HCT116 (cell line): ENCODE results near the gene ZDHHC14. TPM values are rescaled to one million over a fixed set of nuclear protein-coding genes. Genes with fewer than 3 reads are reported as not detected.

Experiments used
- ATAC-seq: fragments of 200-7000 bp; cut with Tn5 transposase; 2 replicates; pipeline ENCODE4 v1.9.1; 2020; ENCODE audit warnings: mild to moderate bottlenecking, moderate library complexity
- BruUV-seq: library from RNA; stranded (reverse); fragments of 400-500 nt; replicated peaks from 2 replicates; lab custom pipeline; 2021; lab: Mats Ljungman, UMichigan
- CTCF ChIA-PET: fragments of 300-600 bp; sonication (Branson Sonifier 250); formaldehyde crosslinking; loops from one replicate; lab custom pipeline; 2021; ENCODE audit warnings: antibody characterized with exemption; lab: Charles Lee
- POLR2A ChIA-PET: fragments of 300-600, 350-600 bp; sonication (Branson Sonifier 250); formaldehyde crosslinking; loops from one replicate; lab custom pipeline; 2021; ENCODE audit warnings: antibody characterized with exemption; lab: Charles Lee
- RAD21 ChIA-PET, 2 experiments: fragments of 300-600 bp; sonication (Branson Sonifier 250); formaldehyde crosslinking; loops; one replicate each; lab custom pipeline; 2023; ENCODE audit warnings: low total read pairs in 2 of 2; ENCODE audit not compliant: uncharacterized antibody in 2 of 2, unreplicated experiment in 2 of 2, low non-redundant PET in 1 of 2; lab: Charles Lee
- DNase-seq: peaks from one replicate; pipeline ENCODE4 v3.0.0-alpha.2; 2010; ENCODE audit warnings: low read depth, low spot score
- H2AFZ ChIP-seq: fragments of 200-600 bp; shearing (Covaris generic), sonication (generic); 2 replicates; pipeline ENCODE4 v1.6.1; 2017; ENCODE audit warnings: low read depth, mixed run types, mixed read lengths, antibody characterized with exemption, low read length; ENCODE audit not compliant: poor library complexity, severe bottlenecking
- H3K27ac ChIP-seq: 2 replicates; pipeline ENCODE4 v1.5.1; 2012; ENCODE audit warnings: low read depth, low read length
- H3K27me3 ChIP-seq: fragments of 200-600 bp; sonication (generic); 2 replicates; pipeline ENCODE4 v1.6.1; 2016; ENCODE audit warnings: mixed run types, low read length, mixed read lengths; ENCODE audit not compliant: insufficient read depth
- H3K36me3 ChIP-seq, 2 experiments: fragments of 200-500 bp in 1 of 2; fragments of 200-600 bp in 1 of 2; sonication (Bioruptor generic) in 1 of 2; sonication (generic) in 1 of 2; 2 replicates each; pipeline versions ENCODE4 v1.5.1 to v1.6.1; 2014 to 2016; ENCODE audit warnings: low read length in 2 of 2, inconsistent platforms in 1 of 2, mixed read lengths in 1 of 2, mixed run types in 1 of 2; ENCODE audit not compliant: insufficient read depth in 2 of 2, control insufficient read depth in 1 of 2
- H3K4me1 ChIP-seq, 2 experiments: fragments of 200-600 bp in 1 of 2; sonication (generic) in 1 of 2; 2 replicates each; pipeline versions ENCODE4 v1.5.1 to v1.6.1; 2012 to 2017; ENCODE audit warnings: low read length in 2 of 2, inconsistent platforms in 1 of 2, mild to moderate bottlenecking in 1 of 2, mixed read lengths in 1 of 2, mixed run types in 1 of 2, moderate library complexity in 1 of 2; ENCODE audit not compliant: insufficient read depth in 2 of 2, control insufficient read depth in 1 of 2
- H3K4me2 ChIP-seq: fragments of 200-600 bp; sonication (generic); 2 replicates; pipeline ENCODE4 v1.6.1; 2017; ENCODE audit warnings: mixed run types, low read length, mixed read lengths
- H3K4me3 ChIP-seq, 2 experiments: fragments of 200-600 bp in 1 of 2; sonication (generic) in 1 of 2; replicated peaks in 1 of 2; 2 replicates each; pipeline ENCODE4 v1.5.1; 2011 to 2016; ENCODE audit warnings: low read length in 2 of 2, control low read depth in 1 of 2, low read depth in 1 of 2, mild to moderate bottlenecking in 1 of 2, mixed read lengths in 1 of 2, mixed run types in 1 of 2
- H3K79me2 ChIP-seq: fragments of 200-600 bp; sonication (generic); 2 replicates; pipeline ENCODE4 v1.6.1; 2017; ENCODE audit warnings: mild to moderate bottlenecking, mixed run types, low read length, moderate library complexity, mixed read lengths; ENCODE audit not compliant: insufficient read depth
- H3K9ac ChIP-seq: fragments of 200-600 bp; sonication (generic); 2 replicates; pipeline ENCODE4 v1.6.1; 2016; ENCODE audit warnings: low read length, mixed read lengths
- H3K9me2 ChIP-seq: fragments of 200-600 bp; sonication (generic), shearing (Covaris generic); 2 replicates; pipeline ENCODE4 v1.6.1; 2017; ENCODE audit warnings: mixed run types, mild to moderate bottlenecking, moderate library complexity; ENCODE audit not compliant: insufficient read depth
- H3K9me3 ChIP-seq, 2 experiments: fragments of 200-500 bp in 1 of 2; fragments of 200-600 bp in 1 of 2; sonication (Bioruptor generic) in 1 of 2; sonication (generic) in 1 of 2; 2 replicates each; pipeline ENCODE4 v1.6.1; 2014 to 2017; ENCODE audit warnings: low read length in 2 of 2, mixed read lengths in 2 of 2, inconsistent platforms in 1 of 2, low read depth in 1 of 2, mild to moderate bottlenecking in 1 of 2, mixed run types in 1 of 2, moderate library complexity in 1 of 2; ENCODE audit not compliant: control insufficient read depth in 1 of 2, insufficient read depth in 1 of 2
- H4K20me1 ChIP-seq: fragments of 200-600 bp; sonication (generic), shearing (Covaris generic); 2 replicates; pipeline ENCODE4 v1.6.1; 2017; ENCODE audit warnings: mixed run types, mild to moderate bottlenecking, moderate library complexity; ENCODE audit not compliant: insufficient read depth
- CBX3 ChIP-seq: IDR thresholded peaks from 2 replicates; pipeline ENCODE4 v1.6.1; 2012; ENCODE audit warnings: low read depth
- CEBPB ChIP-seq: IDR thresholded peaks from 2 replicates; pipeline ENCODE4 v1.6.1; 2012; ENCODE audit warnings: low read depth
- CTCF ChIP-seq, 3 experiments: fragments of 200-600 bp in 1 of 3; sonication (generic) in 1 of 3; IDR thresholded peaks in 2 of 3; conservative IDR thresholded peaks in 1 of 3; 2 replicates each; pipeline ENCODE4 v1.5.1; 2012 to 2017; ENCODE audit warnings: low read depth in 2 of 3, low read length in 2 of 3, antibody characterized with exemption in 1 of 3, borderline replicate concordance in 1 of 3, control low read depth in 1 of 3, mild to moderate bottlenecking in 1 of 3, mixed read lengths in 1 of 3, mixed run types in 1 of 3, moderate library complexity in 1 of 3; ENCODE audit not compliant: insufficient read depth in 1 of 3
- EGR1 ChIP-seq: IDR thresholded peaks from 2 replicates; pipeline ENCODE4 v1.6.1; 2012; ENCODE audit warnings: low read depth
- ELF1 ChIP-seq: IDR thresholded peaks from 2 replicates; pipeline ENCODE4 v1.6.1; 2012; ENCODE audit warnings: low read depth, borderline replicate concordance
- EZH2phosphoT487 ChIP-seq: fragments of 200-600 bp; IDR thresholded peaks from 2 replicates; pipeline ENCODE4 v1.6.1; 2018; ENCODE audit warnings: antibody characterized with exemption, borderline replicate concordance
- FOSL1 ChIP-seq: IDR thresholded peaks from 2 replicates; pipeline ENCODE4 v1.6.1; 2012; ENCODE audit warnings: low read depth
- MAX ChIP-seq: IDR thresholded peaks from 2 replicates; pipeline ENCODE4 v1.6.1; 2012
- POLR2A ChIP-seq: IDR thresholded peaks from 2 replicates; pipeline ENCODE4 v1.7.0; 2011; ENCODE audit warnings: borderline replicate concordance; ENCODE audit not compliant: insufficient read depth, insufficient read length; ENCODE audit errors: extremely low read depth
- POLR2AphosphoS5 ChIP-seq: IDR thresholded peaks from 2 replicates; pipeline ENCODE4 v1.6.1; 2011; ENCODE audit warnings: mild to moderate bottlenecking, low read depth, low read length, moderate library complexity
- RAD21 ChIP-seq: IDR thresholded peaks from 2 replicates; pipeline ENCODE4 v1.6.1; 2012; ENCODE audit warnings: low read depth, mild to moderate bottlenecking
- REST ChIP-seq: IDR thresholded peaks from 2 replicates; pipeline ENCODE4 v1.6.1; 2012; ENCODE audit warnings: low read depth
- SP1 ChIP-seq: IDR thresholded peaks from 2 replicates; pipeline ENCODE4 v1.6.1; 2012; ENCODE audit warnings: low read depth
- SRF ChIP-seq: IDR thresholded peaks from 2 replicates; pipeline ENCODE4 v1.6.1; 2012; ENCODE audit warnings: low read depth
- TCF7L2 ChIP-seq: IDR thresholded peaks from 2 replicates; pipeline ENCODE4 v1.7.0; 2011; ENCODE audit warnings: borderline replicate concordance, inconsistent platforms; ENCODE audit not compliant: insufficient read depth, insufficient read length; ENCODE audit errors: extremely low read depth
- YY1 ChIP-seq: IDR thresholded peaks from 2 replicates; pipeline ENCODE4 v1.6.1; 2011; ENCODE audit warnings: low read length, low read depth, moderate library complexity, mild to moderate bottlenecking; ENCODE audit not compliant: insufficient replicate concordance; ENCODE audit errors: extremely low read depth
- ZNF274 ChIP-seq: fragments of 200-500 bp; sonication (Bioruptor generic); IDR thresholded peaks from 2 replicates; pipeline ENCODE4 v1.6.1; 2014; ENCODE audit warnings: mild to moderate bottlenecking, low read depth, low read length, inconsistent platforms
- intact Hi-C: fragments of 100-400 bp; cut with micrococcal nuclease; formaldehyde crosslinking; loops from 2 replicates; pipeline ENCODE4 v1.10.0; 2022
- total RNA-seq: library from RNA; stranded (reverse); gene quantifications from one replicate; pipeline ENCODE4 v1.2.1, GENCODE V29; 2021; ENCODE audit not compliant: unreplicated experiment

The ZDHHC14 gene
- total RNA-seq, 1 experiment from 2014 or later, result 5.3 TPM

- ChIA-PET CTCF (no interaction called here), RAD21 (no interaction called here), POLR2A (no interaction called here)
- Histone ChIP-seq H3K4me3 (no peak overlapping the region), H3K9me3 (no peaks in the 10 kb centered on the region), H3K27ac (no peak overlapping the region), H3K36me3 (no peaks in the 10 kb centered on the region), H3K79me2 (no peaks in the 10 kb centered on the region), H3K9ac (no peak overlapping the region), H3K9me2 (no peaks in the 10 kb centered on the region), H3K27me3 (no peaks in the 10 kb centered on the region), H3K4me2 (no peak overlapping the region), H3K4me1 (peaks cover 11 to 29% of the 10 kb centered on the region in 2 experiments), H2AFZ (no peak overlapping the region), H4K20me1 (no peaks in the 10 kb centered on the region)
- intact Hi-C loops, result no loop called here
- no peak for TF ChIP-seq FOSL1
- TF ChIP-seq, all 23 proteins: peak for 0
- no TSS peak for BruUV-seq
- DNase-seq, result no peak
- ATAC-seq, result no peak
Measured at GRCh38 chr6:157538168-157538567, 157.2 kb downstream of the ZDHHC14 start.

- ChIA-PET POLR2A (no interaction called here), RAD21 (no interaction called here), CTCF (no interaction called here)
- no peaks in the 10 kb centered on the region for H3K79me2 ChIP-seq
- H3K9ac ChIP-seq, result no peak overlapping the region
- no peak overlapping the region for H3K4me2 ChIP-seq
- H3K4me3 ChIP-seq, result no peak overlapping the region
- no peak overlapping the region for H3K27ac ChIP-seq
- ATAC-seq (no peak), DNase-seq (no peak)
- H3K9me3 ChIP-seq, result no peaks in the 10 kb centered on the region
- H4K20me1 ChIP-seq, result no peaks in the 10 kb centered on the region
- H3K36me3 ChIP-seq, result no peaks in the 10 kb centered on the region
- no peaks in the 10 kb centered on the region for H3K27me3 ChIP-seq
- H3K4me1 ChIP-seq, result peaks cover 11 to 26% of the 10 kb centered on the region in 2 experiments
- BruUV-seq, result no TSS peak
- no peak overlapping the region for H2AFZ ChIP-seq
- no peaks in the 10 kb centered on the region for H3K9me2 ChIP-seq
- intact Hi-C loops, result no loop called here
- no peak for TF ChIP-seq MAX
- TF ChIP-seq CBX3, result no peak
- TF ChIP-seq POLR2A, result no peak
- TF ChIP-seq POLR2AphosphoS5, result no peak
- no peak for TF ChIP-seq CEBPB
- TF ChIP-seq YY1, result no peak
- no peak for TF ChIP-seq REST
- TF ChIP-seq SRF, result no peak
- no peak for TF ChIP-seq CTCF (IDR thresholded peaks at IDR 0.05 in 2 of 3, conservative IDR thresholded peaks at IDR 0.05 in 1 of 3; ENCODE audit: borderline replicate concordance in 1 of 3, insufficient read depth in 1 of 3, low read depth in 2 of 3, low read length in 2 of 3)
- no peak for TF ChIP-seq SP1
- TF ChIP-seq FOSL1, result no peak
- TF ChIP-seq ELF1, result no peak
- no peak for TF ChIP-seq EGR1
- TF ChIP-seq TCF7L2, result no peak
- TF ChIP-seq ZNF274, result no peak
- TF ChIP-seq RAD21, result no peak
- TF ChIP-seq EZH2phosphoT487, result no peak
Measured at GRCh38 chr6:157538698-157539097, 157.7 kb downstream of the ZDHHC14 start.
